HG02623 (cell line): ENCODE results near the gene C1QB.

Experiments used
- ATAC-seq: cut with Tn5 transposase; IDR thresholded peaks from one replicate; pipeline ENCODE4 v1.9.1; 2021; ENCODE audit warnings: moderate library complexity; ENCODE audit not compliant: unreplicated experiment

The C1QB gene

DNA sequence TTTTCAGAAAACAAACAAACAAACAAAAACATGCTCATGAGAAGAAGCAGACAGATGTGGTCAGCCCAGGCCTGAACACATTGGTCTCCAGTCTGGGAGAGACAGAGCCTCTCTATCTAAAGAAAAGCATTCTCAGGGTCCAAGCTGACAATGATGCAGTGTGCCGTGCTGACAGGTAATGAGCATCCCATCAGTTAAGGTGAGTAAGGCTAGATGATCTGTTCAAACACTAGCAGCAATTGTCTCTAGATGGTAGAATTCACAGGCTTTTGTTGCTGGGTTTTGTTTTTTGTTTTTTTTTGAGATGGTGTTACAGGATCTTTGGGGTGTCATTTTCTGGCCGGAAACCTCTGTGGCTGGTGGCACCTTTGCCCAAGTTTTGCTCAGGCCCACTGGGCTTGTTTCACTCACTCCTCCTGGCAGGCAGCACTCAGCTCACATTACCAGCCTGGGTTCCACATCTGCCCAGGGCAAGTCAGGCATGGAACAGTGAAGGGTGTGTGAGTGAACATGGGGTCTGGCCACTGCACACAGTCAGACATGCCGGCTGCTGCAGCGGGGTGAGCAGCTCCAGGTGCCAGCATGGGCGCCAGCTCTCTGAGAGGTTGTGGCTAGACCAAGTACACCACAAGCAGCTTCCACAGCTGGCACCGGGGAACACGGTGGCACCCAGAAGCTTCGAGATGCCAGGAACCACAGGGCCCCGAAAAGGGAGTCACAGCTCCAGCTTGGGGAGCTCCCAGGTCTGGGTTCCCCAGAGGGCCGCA lies 19.2 kb upstream of the C1QB start:
- ATAC-seq: no peak

DNA sequence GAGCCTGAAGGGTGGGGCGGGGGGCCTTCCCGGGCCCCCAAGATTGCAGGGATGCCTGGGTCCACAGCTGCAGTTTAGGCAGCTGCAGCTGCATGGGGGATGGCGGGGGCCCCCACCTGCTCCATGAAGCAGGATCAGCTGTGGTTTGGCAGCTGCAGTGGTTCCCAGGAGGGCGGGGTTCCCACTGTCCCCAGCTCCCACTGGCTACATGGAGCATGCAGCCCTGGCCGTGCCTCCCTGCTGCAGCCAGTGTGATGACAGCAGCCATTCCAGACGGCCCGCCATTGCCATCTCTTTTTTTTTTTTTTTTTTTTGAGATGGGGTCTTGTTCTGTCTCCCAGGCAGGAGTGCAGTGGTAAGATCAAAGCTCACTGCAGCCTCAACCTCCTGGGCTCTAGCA lies 17.6 kb upstream of the C1QB start:
- no peak for ATAC-seq

DNA sequence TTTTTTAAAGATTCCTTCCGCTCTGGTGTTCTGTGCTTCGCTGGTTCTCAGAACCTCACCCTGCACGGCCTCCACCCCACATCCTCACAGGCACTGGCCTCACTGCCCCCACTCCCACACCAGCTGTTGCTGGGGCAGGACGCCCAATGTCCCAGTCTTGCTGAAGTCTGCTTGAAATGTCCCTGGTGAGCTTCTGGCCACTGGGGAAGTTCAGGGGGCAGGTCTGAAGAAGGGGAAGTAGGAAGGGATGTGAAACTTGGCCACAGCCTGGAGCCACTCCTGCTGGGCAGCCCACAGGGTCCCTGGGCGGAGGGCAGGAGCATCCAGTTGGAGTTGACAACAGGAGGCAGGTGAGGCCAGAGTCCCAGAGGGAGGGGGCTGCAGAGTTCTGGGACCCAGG lies 16.7 kb upstream of the C1QB start, which contains the start of gene C1QA:
Gene C1QA (plus strand): TSS at position 276 of the 400 bp plus-strand sequence. CDS start 989 bp downstream, outside the sequence.
- no peak for ATAC-seq

DNA sequence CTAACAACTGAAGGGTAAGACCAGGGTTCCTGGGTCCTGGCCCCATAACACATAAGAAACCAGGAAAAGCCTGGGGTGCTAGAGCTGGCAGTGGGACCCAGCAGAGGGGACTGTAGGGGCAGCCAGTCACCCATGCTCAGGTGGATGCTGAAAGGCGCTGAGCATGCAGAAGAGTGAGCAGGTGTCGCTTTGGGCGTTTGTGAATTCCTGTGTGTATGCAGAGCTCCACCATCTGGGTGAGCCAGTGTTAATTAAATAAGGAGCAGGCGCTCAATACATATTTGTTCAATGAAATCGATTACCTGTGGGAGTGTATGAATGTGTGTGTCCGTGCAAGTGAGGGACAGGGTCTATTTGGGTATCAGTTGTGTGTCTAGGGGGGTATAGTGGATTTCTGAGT lies 16.1 kb upstream of the C1QB start:
- ATAC-seq: no peak

DNA sequence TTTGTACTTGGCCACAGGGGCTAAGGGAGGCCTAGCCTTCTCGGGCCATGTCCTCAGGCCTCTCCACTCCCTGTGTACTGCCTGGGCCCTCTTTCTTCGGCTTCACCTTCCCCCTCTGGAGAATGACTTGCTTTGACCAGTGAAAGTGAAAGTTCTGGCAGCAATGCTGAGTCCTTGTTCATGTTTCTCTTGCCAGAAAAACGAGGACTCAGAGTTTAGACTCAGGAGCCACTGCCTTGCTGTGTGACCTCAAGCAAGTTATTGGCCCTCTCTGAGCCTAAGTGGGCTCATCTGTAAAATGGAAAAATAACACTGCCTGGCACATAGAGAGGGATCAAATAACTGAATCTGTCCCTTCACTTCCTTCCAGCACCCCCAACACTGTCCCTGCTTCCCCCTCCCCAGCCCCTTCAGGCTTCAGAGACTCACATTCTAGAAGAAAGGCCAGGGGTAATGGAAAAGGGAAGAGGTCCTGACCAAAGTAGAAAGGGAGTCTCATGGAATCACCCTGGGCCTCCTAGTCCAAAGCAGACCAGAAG lies 15.1 kb upstream of the C1QB start:
- no peak for ATAC-seq

DNA sequence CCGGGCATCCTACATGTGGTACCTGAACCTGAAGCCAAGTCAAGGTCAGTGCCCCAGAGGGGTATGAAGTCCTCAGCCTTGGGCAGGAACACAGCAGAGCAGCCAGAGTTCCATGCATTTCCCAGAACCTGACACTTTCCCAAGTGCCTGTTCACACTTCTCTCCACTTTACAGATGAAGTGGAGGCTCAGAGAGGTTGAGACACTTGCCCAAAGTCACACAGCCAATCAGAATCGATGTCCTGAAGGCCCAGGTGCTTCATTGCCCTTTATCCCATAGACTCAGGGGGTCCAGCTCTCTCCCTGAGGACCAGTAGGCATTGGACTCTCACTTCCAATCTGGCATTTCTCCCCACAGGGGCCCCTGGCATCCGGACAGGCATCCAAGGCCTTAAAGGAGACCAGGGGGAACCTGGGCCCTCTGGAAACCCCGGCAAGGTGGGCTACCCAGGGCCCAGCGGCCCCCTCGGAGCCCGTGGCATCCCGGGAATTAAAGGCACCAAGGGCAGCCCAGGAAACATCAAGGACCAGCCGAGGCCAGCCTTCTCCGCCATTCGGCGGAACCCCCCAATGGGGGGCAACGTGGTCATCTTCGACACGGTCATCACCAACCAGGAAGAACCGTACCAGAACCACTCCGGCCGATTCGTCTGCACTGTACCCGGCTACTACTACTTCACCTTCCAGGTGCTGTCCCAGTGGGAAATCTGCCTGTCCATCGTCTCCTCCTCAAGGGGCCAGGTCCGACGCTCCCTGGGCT lies 14.4 kb upstream of the C1QB start:
- no peak for ATAC-seq

DNA sequence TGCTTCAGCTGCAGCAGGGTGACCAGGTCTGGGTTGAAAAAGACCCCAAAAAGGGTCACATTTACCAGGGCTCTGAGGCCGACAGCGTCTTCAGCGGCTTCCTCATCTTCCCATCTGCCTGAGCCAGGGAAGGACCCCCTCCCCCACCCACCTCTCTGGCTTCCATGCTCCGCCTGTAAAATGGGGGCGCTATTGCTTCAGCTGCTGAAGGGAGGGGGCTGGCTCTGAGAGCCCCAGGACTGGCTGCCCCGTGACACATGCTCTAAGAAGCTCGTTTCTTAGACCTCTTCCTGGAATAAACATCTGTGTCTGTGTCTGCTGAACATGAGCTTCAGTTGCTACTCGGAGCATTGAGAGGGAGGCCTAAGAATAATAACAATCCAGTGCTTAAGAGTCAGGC lies 13.8 kb upstream of the C1QB start:
- no peak for ATAC-seq

DNA sequence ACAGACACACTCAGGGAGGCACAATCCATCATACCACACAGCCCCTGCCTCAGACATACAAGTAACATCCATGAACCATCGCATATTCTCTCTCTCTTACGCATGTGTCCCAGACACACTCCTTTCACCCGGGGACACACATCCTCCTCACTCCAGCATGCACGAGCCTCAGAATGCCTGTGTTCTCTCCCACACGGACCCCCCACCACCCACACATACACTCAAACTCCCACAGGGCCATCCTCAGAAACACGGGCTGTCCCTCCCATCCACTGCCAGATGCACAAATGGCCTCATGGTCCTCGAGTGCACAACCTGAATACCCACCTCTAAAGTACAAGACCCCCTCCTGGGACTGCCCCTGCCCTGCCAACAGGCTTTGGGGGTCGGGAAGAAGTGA lies 11.8 kb upstream of the C1QB start:
- ATAC-seq: no peak

DNA sequence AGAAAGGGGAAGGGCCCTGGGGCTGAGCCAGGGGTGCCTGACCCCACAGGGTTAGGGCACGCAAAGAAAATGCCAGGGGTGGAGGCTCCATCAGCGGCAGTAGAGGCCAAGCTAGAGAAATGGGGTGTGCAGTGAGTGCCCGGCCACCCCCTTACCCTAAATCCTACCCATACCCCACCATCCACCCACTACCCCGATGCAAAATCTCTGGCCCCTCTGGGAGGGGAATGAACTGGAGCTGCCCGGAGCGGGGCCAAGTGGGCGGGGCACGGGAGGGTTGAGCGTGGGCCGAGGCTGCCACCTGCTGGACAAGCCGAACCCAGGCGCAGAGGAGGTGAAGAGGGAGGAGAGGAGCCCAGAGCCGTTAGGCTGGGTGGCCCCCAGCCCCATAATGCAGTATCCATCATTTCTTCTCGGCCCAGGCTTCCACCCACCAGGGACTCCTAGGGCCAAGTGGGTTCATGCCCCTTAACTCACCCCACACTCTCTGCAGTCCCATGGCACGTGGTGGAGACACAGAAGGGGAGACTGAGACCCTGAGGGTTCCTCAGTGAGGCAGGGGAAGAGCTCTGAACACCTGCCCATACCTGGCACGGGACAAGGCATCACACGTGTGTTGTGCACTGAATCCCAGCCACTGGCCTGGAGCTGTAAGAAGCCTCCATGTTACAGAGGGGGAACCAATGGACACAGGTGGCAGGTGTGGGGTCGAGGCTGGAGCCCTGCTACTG lies 11.0 kb upstream of the C1QB start:
- ATAC-seq: no peak

DNA sequence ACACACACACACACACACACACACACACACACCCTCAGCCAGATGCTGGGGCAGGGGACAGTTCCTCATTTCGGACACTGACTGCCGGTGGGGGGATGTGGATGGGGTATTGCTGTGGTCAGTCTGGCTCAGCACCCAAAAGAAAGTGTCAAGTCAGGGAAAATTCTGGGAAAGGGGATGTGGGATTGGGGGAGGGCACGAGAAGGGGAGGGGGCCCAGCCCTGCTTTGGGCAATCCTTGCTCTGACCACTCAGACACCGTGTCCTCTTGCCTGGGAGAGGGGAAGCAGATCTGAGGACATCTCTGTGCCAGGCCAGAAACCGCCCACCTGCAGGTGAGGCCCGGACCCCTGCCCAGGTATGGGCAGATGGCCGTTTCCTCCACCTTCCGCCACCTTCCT lies 9.7 kb upstream of the C1QB start, which contains the start of gene C1QC:
Gene C1QC (plus strand): TSS at position 253 of the 400 bp plus-strand sequence. CDS start 391 bp downstream, outside the sequence.
- no peak for ATAC-seq

DNA sequence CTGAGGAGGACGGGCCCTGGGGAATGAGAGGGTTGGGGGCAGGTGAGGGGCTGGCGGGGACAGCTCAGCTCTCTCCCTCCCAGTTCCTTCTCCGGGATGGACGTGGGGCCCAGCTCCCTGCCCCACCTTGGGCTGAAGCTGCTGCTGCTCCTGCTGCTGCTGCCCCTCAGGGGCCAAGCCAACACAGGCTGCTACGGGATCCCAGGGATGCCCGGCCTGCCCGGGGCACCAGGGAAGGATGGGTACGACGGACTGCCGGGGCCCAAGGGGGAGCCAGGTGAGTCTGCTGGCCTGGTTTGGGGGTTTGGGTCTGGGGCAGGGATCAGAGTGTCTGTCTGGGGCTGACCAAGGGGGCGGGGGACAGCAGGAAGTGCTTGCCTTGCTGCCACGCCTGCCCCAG lies 9.1 kb upstream of the C1QB start:
- no peak for ATAC-seq

DNA sequence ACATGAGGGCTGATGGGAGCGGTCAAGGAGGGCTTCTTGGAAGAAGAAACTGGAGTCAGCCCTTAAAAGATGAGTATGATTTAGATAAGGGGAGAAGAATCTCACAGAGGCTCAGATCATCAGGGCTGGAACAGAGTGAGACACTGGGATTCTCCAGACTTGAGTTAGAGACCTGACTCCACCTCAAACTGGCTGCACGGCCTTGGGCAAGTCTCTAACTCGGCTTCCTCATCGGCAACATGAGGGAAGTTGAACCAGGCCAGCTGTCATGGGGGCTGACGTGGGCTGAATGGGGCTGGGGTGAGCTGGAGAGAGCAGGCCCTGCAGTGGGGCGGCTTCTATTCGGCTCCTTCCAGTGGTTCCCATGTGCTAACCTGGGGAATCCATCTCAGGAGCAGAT lies 7.1 kb upstream of the C1QB start:
- no peak for ATAC-seq

DNA sequence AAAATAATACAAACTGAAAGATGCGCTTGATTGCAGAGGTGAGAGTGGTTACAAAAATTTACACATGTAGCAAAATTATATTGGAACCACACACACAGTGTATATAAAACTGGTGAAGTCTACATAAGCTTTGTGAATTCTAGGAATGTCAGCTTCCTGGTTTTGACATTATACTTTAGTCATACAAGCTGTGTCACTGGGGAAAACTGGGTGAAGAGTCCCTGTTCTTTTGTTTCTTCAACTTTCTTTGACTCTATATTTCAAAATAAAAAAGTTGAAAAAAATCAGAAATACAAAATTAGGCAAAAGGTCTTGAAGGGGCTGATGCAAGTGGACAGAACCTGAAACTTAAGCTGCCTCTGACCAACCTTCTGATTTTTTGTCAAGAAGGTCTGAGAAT lies 6.7 kb upstream of the C1QB start:
- no peak for ATAC-seq

DNA sequence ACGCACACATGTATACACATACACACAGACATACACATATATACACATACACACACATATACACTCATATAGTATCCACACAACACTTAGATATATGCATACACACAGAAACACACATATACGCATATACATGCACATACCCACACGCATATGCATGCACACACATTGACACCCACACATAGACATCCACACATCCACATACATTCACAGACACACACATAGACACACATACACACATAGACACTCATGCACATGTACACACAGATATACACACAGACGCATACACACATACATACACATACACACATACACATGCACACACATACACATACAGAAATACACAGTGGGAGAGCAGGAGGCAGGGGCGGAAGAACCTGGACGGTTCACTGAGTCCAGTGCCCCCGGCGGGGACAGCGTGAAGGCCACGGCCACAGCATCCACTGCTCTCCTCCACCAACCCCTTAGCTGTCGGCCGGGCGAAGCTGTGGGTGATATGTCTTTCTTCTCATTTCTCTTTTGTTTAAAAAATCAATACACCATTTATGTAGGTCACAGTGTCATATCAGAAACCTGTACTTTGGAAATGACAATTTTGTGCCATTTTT lies 2.8 kb upstream of the C1QB start:
- ATAC-seq: no peak

DNA sequence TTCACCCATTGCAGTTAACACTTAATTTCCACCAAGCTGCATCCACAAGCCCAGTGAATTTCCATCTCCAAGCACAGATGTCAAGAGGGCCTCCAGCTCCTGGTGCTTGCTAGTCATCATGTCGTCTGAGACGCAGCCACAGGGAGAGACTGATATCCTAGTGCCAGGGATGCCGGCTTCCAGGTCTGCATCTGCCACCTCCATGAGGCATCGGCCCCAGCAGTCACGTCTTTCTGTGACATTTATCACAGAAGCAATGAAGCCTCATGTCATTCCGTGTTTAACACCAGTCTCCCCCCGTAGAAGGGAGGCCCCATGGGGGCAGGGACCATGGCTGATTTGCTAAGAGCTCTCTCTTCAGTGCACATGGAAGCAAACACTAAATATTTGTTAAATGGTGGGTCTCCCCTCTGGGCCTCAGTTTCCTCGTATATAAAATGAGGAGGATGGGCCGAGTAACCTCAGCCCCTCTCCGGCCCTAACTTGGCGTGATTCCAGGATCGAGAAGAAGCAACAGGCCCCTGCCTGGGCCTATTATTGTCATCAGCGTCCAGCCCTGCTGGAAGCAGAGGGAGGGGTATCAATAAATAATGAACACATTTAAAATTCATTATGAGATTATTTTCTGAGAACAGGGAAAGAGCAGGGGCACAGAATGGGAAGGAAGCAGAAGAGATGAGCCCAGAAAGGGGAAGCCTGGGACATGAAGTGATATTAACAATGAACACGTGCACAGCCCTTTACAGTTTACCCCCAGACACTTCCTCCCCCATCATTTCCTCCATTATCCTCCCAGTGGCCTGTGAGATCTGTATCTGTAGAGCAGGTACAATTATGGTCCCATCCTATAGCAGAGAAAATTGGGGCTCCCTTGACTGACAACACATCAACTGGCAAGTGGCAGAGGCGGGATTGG lies 837 bp upstream of the C1QB start:
- ATAC-seq: no peak

DNA sequence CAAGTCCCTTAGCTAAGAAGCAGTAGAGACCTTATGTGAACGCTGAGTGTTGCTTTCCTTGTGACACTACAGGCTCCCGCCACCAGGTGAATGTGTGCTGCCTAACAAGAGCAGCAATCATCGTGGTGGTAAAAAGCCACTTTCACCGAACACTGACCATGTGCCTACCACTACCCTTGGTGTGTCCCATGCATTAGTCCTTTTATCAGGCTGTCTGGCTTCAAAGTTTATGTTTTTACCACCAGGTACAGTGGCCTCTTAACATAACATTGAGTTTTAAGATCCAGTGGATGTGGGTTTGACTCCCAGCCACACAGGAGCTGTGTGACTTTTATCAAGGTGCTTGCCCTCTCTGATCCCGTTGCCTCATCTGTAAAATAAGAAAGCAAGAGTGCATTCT lies 1.7 kb downstream of the C1QB start:
- ATAC-seq: no peak

DNA sequence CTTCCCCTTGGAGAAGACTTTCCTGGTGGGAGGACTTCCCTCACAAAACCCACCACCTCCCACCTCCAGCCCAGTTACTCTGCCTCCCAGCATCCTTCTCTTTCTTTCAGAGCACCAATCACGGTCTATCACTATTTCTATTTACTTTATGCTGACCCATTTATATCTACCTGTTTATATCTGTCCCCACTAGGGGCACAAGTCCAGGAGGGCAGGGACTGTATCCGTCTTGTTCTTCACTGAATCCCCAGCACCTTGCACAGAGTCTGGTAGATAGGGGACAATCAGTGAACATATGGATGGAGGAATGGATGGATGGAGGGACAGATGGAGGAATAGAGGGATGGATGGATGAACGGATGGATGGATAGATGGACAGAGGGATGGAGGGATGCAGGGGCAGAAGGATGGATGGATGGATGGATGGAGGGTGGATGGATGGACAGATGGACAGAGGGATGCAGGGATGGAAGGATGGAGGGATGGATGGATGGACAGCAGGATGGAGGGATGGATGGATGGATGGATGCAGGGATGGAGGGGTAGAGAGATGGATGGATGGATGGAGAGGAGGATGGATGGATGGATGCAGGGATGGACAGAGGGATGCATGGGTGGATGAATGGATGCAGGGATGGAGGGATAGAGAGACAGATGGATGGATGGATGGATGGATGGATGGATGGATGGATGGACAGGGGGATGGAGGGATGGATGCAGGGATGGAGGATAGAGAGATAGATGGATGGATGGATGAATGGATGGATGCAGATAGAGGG lies 5.5 kb downstream of the C1QB start:
- no peak for ATAC-seq

DNA sequence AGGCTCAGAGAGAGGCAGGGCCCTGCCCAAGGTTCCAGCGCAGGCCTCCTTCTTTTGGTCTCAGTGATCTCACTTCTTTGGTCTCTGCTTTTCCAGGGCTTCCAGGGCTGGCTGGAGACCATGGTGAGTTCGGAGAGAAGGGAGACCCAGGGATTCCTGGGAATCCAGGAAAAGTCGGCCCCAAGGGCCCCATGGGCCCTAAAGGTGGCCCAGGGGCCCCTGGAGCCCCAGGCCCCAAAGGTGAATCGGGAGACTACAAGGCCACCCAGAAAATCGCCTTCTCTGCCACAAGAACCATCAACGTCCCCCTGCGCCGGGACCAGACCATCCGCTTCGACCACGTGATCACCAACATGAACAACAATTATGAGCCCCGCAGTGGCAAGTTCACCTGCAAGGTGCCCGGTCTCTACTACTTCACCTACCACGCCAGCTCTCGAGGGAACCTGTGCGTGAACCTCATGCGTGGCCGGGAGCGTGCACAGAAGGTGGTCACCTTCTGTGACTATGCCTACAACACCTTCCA lies 7.7 kb downstream of the C1QB start:
- ATAC-seq: no peak

DNA sequence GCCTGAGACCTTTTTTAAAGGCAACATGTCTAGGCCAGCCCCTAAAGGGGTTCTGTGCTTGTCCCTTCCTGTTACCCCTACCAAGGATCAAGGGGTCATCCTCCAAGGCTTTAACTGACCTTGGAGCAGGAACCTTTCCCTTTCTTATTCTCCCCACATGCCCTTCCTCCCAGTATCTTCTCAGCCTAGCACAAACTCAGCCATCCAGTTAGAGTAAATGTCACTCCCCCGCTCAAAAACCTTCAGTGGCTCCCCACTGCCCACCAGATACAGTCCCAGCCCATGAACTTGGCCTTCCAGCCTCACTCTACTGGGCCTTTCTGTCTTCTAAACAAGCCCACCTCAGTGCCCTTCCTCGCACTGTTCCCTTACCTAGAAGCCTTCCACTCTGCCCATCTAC lies 8.8 kb downstream of the C1QB start:
- no peak for ATAC-seq
